Epidermal melanocyte (primary cell): ENCODE results near the gene LIN7C.
A peak's percentile ranks its signal among the peaks of the same experiment; 100 is the strongest.
"Not testable (repeated sequence)": the region's sequence is repeated elsewhere in the genome, so short reads cannot be mapped to it uniquely, and the experiment has no call there.

ENCODE experiments used
- DNase-seq: peaks from one replicate; pipeline ENCODE4 v3.0.0; 2011; ENCODE audit warnings: low spot score; ENCODE audit not compliant: insufficient read length

LIN7C gene

GRCh38 chr11:27506200-27507182 lies at the start of gene LIN7C:
LIN7C (minus strand) TSS chr11:27506769; CDS start chr11:27506752, 17 bp downstream.
- peak; percentile 85 for DNase-seq

- no peak for DNase-seq
Observed at GRCh38 chr11:27555264-27555663, 48.7 kb upstream of the LIN7C start.

GRCh38 chr11:27553186-27553585 lies 46.6 kb upstream of the LIN7C start:
- DNase-seq, result no peak

GRCh38 chr11:27552341-27552740 lies 45.8 kb upstream of the LIN7C start:
- no peak for DNase-seq

GRCh38 chr11:27551127-27551526 lies 44.6 kb upstream of the LIN7C start:
- no peak for DNase-seq

GRCh38 chr11:27545946-27546345 lies 39.4 kb upstream of the LIN7C start:
- DNase-seq, result no peak

GRCh38 chr11:27545035-27545434 lies 38.5 kb upstream of the LIN7C start:
- DNase-seq, result no peak

- DNase-seq, result no peak
Observed at GRCh38 chr11:27541790-27542189, 35.2 kb upstream of the LIN7C start.

- no peak for DNase-seq
Observed at GRCh38 chr11:27540051-27540450, 33.5 kb upstream of the LIN7C start.

- no peak for DNase-seq
Observed at GRCh38 chr11:27535103-27535502, 28.5 kb upstream of the LIN7C start.

- DNase-seq, result no peak
Observed at GRCh38 chr11:27532652-27533325, 26.2 kb upstream of the LIN7C start.

GRCh38 chr11:27528712-27529111 lies 22.1 kb upstream of the LIN7C start:
- no peak for DNase-seq

- no peak for DNase-seq
Observed at GRCh38 chr11:27526535-27526934, 20.0 kb upstream of the LIN7C start.

GRCh38 chr11:27525824-27526516 lies 19.4 kb upstream of the LIN7C start:
- DNase-seq, result no peak

GRCh38 chr11:27524155-27524554 lies 17.6 kb upstream of the LIN7C start:
- no peak for DNase-seq

GRCh38 chr11:27520226-27520625 lies 13.7 kb upstream of the LIN7C start:
- no peak for DNase-seq

- no peak for DNase-seq
Observed at GRCh38 chr11:27518518-27518917, 11.9 kb upstream of the LIN7C start.

GRCh38 chr11:27517490-27517889 lies 10.9 kb upstream of the LIN7C start:
- not testable (repeated sequence) for DNase-seq

- no peak for DNase-seq
Observed at GRCh38 chr11:27514558-27514957, 8.0 kb upstream of the LIN7C start.

GRCh38 chr11:27514076-27514475 lies 7.5 kb upstream of the LIN7C start:
- DNase-seq, result no peak

- DNase-seq, result no peak
Observed at GRCh38 chr11:27513389-27513788, 6.8 kb upstream of the LIN7C start.

GRCh38 chr11:27512238-27512637 lies 5.7 kb upstream of the LIN7C start:
- DNase-seq, result no peak
